AG04450 (cell line): Measurements from ENCODE around the gene RUBCNL. TPM values are rescaled to one million over a fixed set of nuclear protein-coding genes. Genes with fewer than 3 reads are reported as not detected.

Source experiments
- CTCF ChIA-PET: fragments of 300-600, 350-600 bp; formaldehyde crosslinking; extraction: SDS; loops from one replicate; lab custom pipeline; 2022; ENCODE audit warnings: antibody characterized with exemption, inconsistent platforms; lab: Charles Lee
- POLR2A ChIA-PET: fragments of 350-600 bp; formaldehyde crosslinking; extraction: SDS; loops from one replicate; lab custom pipeline; 2021; ENCODE audit warnings: antibody characterized with exemption, inconsistent platforms; lab: Yijun Ruan, JAX
- DNase-seq: peaks from one replicate; pipeline ENCODE4 v3.0.0-alpha.2; 2011; ENCODE audit warnings: low read depth, low spot score
- H3K27ac ChIP-seq: one replicate; pipeline ENCODE4 v1.5.1; 2012; ENCODE audit warnings: low read depth, low read length, control low read depth
- H3K27me3 ChIP-seq: one replicate; pipeline ENCODE4 v1.6.0; 2012; ENCODE audit warnings: low read length; ENCODE audit not compliant: control insufficient read depth, insufficient read depth
- H3K4me3 ChIP-seq: 2 replicates; pipeline ENCODE4 v1.5.1; 2011; ENCODE audit warnings: mild to moderate bottlenecking, low read depth, low read length, control low read depth
- H3K9me3 ChIP-seq: 2 replicates; pipeline ENCODE4 v1.5.1; 2012; ENCODE audit warnings: low read length; ENCODE audit not compliant: control insufficient read depth, insufficient read depth
- CTCF ChIP-seq: IDR thresholded peaks from 2 replicates; pipeline ENCODE4 v1.5.1; 2011; ENCODE audit warnings: low read depth, low read length, control low read depth, inconsistent platforms
- polyA plus RNA-seq: library from polyadenylated mRNA; depleted of rRNA; stranded (reverse); fragments of >200 nt; gene quantifications from 2 replicates; pipeline ENCODE4 v1.2.3, GENCODE V29; 2011

The RUBCNL gene
- polyA plus RNA-seq, 1 experiment, result not detected

DNA sequence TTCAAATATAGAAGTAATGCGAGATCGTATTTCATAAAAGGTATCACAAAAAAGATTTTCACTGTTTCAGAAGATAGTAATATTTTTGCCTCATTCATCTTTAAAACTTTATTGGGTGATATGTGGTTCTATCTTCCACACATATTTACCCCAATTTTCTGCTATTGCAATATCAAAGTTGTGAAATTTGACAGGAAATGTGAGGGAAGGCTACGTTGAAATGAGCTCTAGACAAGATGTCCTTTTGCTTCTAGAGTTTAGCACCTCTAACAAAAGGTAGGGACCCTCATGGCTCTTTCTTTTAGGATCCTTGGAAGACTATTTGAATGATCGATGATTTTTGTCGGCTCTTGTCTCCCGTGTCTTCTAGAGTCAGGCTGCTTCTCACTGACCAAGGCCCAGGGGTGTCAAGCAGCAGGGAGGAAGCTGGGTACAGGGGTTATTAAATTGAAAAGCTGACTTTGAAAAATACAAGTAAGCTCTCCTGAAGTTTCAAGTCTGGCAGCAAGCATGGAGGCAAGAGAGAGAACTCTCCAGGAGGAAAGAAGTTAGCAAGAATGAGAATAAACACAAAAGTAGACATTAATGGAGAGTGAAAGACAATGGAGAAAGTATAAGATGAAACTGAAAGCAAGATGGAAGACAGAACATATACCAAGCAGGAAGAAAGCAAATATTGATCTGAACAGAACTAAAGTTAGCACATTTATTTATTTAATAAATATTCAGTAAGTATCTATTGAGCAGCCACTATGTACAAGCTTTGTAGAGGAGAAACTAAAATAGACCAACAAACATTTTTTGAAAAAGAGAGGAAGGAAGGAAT, 73.4 kb downstream of the RUBCNL start:
- Histone ChIP-seq H3K27ac (no peak overlapping the region), H3K27me3 (no peaks in the 10 kb centered on the region), H3K4me3 (no peak overlapping the region), H3K9me3 (no peaks in the 10 kb centered on the region)
- no peak for DNase-seq
- no peak for TF ChIP-seq CTCF
- ChIA-PET CTCF (interaction anchor here (1.1 kb wide), 1 partner anchor 154 kb away, joined by 4 read pairs; no protein-coding TSS in a partner anchor), POLR2A (no interaction called here)

- ChIA-PET CTCF (interaction anchor here (1.1 kb wide), 1 partner anchor 153 kb away, joined by 4 read pairs; no protein-coding TSS in a partner anchor), POLR2A (no interaction called here)
- no peaks in the 10 kb centered on the region for H3K9me3 ChIP-seq
- no peak overlapping the region for H3K27ac ChIP-seq
- no peak for TF ChIP-seq CTCF
- no peak for DNase-seq
- H3K4me3 ChIP-seq, result no peak overlapping the region
- H3K27me3 ChIP-seq, result no peaks in the 10 kb centered on the region
These were observed 74.0 kb downstream of the RUBCNL start for GRCh38 chr13:46313024-46313423.

DNA sequence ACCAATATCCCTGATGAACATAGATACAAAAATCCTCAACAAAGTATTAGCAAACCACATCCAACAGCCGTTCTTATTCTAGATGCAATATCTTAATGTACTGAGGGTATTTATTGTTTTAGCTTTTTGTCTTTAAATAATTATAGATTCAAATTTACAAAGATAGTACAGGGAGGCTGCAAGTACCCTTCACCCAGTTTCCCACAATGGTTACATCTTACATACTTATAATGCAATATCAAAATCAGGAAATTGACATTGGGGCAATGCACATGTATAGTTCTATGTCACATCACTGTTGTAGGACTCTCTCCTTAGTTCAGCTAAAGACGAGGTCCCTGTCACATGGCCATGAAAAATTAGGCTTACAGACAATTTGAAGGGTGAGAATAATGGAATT, 75.8 kb downstream of the RUBCNL start:
- POLR2A ChIA-PET, result no interaction called here
- Histone ChIP-seq H3K9me3 (no peaks in the 10 kb centered on the region), H3K27ac (no peak overlapping the region), H3K27me3 (no peaks in the 10 kb centered on the region), H3K4me3 (no peak overlapping the region)
- TF ChIP-seq CTCF, result no peak
- CTCF ChIA-PET, result interaction anchor here (1.6 kb wide), 1 partner anchor 10 kb away, joined by 4 read pairs; no protein-coding TSS in a partner anchor
- no peak for DNase-seq

GRCh38 chr13:46310066-46310465, 77.0 kb downstream of the RUBCNL start:
- no peak overlapping the region for H3K27ac ChIP-seq
- H3K9me3 ChIP-seq, result no peaks in the 10 kb centered on the region
- H3K27me3 ChIP-seq, result no peaks in the 10 kb centered on the region
- CTCF ChIA-PET, result interaction anchor here (1.6 kb wide), 1 partner anchor 11 kb away, joined by 4 read pairs; no protein-coding TSS in a partner anchor
- POLR2A ChIA-PET, result no interaction called here
- no peak overlapping the region for H3K4me3 ChIP-seq
- TF ChIP-seq CTCF, result no peak
- no peak for DNase-seq

DNA sequence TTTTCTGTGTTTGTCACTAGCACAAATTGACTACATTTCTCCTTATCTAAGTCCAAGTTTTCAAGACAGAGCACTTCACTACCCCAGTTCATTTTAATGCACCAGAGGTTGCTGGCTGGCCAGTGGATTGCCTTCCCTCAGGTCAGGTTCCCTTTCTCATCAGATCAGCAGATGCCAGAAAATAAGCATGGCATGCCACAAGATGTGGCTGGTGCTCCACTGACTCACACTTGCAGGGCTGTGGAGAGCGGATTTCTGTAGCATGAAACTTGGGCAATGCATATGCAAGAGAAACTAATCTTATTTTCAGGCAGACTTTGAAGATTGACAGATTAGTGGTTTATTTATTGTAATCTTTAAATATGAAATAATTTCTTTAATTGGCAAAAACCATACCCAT, 79.5 kb downstream of the RUBCNL start:
- Histone ChIP-seq H3K27ac (no peak overlapping the region), H3K27me3 (peaks cover 2% of the 10 kb centered on the region), H3K9me3 (no peaks in the 10 kb centered on the region), H3K4me3 (no peak overlapping the region)
- DNase-seq, result no peak
- CTCF ChIA-PET, result no interaction called here
- TF ChIP-seq CTCF, result no peak
- POLR2A ChIA-PET, result no interaction called here
